HG02623 (cell line): ENCODE measurements around the gene TCAP.
"Not testable (repeated sequence)": the region's sequence is repeated elsewhere in the genome, so short reads cannot be mapped to it uniquely, and the experiment has no call there.

ENCODE experiments used
- ATAC-seq: cut with Tn5 transposase; IDR thresholded peaks from one replicate; pipeline ENCODE4 v1.9.1; 2021; ENCODE audit warnings: moderate library complexity; ENCODE audit not compliant: unreplicated experiment

TCAP gene

GRCh38 chr17:39678340-39679116, 13.4 kb downstream of the TCAP start:
- no peak for ATAC-seq

- no peak for ATAC-seq
Observed at GRCh38 chr17:39679521-39680192, 14.5 kb downstream of the TCAP start.

- ATAC-seq: no peak
Observed at GRCh38 chr17:39683295-39683939, 18.3 kb downstream of the TCAP start.

- ATAC-seq: no peak
Observed at GRCh38 chr17:39684369-39685192, 19.4 kb downstream of the TCAP start.

GRCh38 chr17:39687101-39687545, 22.0 kb downstream of the TCAP start:
- ATAC-seq: no peak

GRCh38 chr17:39687546-39688474, 22.7 kb downstream of the TCAP start, which contains the start of gene PGAP3:
TSS of gene PGAP3 (minus strand) at chr17:39688057. CDS start at chr17:39688014, 43 bp downstream.
- ATAC-seq: peak; percentile 79

GRCh38 chr17:39688475-39688835, 23.3 kb downstream of the TCAP start:
- ATAC-seq: no peak

- no peak for ATAC-seq
Observed at GRCh38 chr17:39688945-39689344, 23.8 kb downstream of the TCAP start.

GRCh38 chr17:39694593-39694992, 29.4 kb downstream of the TCAP start:
- no peak for ATAC-seq

GRCh38 chr17:39695089-39695474, 29.9 kb downstream of the TCAP start:
- no peak for ATAC-seq

GRCh38 chr17:39696731-39697130, 31.6 kb downstream of the TCAP start:
- no peak for ATAC-seq

- no peak for ATAC-seq
Observed at GRCh38 chr17:39697961-39698360, 32.8 kb downstream of the TCAP start.

- ATAC-seq: not testable (repeated sequence)
Observed at GRCh38 chr17:39699157-39699817, 34.1 kb downstream of the TCAP start.

GRCh38 chr17:39699818-39700147, 34.6 kb downstream of the TCAP start, which contains the start of gene ERBB2:
TSS of gene ERBB2 (plus strand) at chr17:39700064. CDS start at chr17:39700239, 175 bp downstream.
- no peak for ATAC-seq

GRCh38 chr17:39700148-39700987, 35.2 kb downstream of the TCAP start:
- no peak for ATAC-seq

- no peak for ATAC-seq
Observed at GRCh38 chr17:39701012-39701783, 36.0 kb downstream of the TCAP start.

- no peak for ATAC-seq
Observed at GRCh38 chr17:39701784-39702422, 36.8 kb downstream of the TCAP start.
